Measurements from ENCODE around the gene KRT71. TPM values are rescaled to one million over a fixed set of nuclear protein-coding genes. Genes with fewer than 3 reads are reported as not detected.

KRT71 gene
- total RNA-seq, 2 experiments from 2014 or later = not detected

- no peak overlapping the region for H3K4me3 ChIP-seq (ENCODE audit: low read depth, low read length, poor library complexity, severe bottlenecking)
- TF ChIP-seq CTCF (conservative IDR thresholded peaks at IDR 0.05; ENCODE audit: low read length) (no peak), EZH2phosphoT487 (IDR thresholded peaks at IDR 0.05; ENCODE audit: borderline replicate concordance, low read depth, low read length) (no peak)
- H3K79me2 ChIP-seq (ENCODE audit: insufficient read depth, low read depth, low read length) = no peaks in the 10 kb centered on the region
- H3K4me1 ChIP-seq (ENCODE audit: insufficient read depth, low read length, poor library complexity, severe bottlenecking) = no peaks in the 10 kb centered on the region
- no peaks in the 10 kb centered on the region for H4K20me1 ChIP-seq (ENCODE audit: insufficient read depth, low read length)
- no TSS peak for BruUV-seq (replicated peaks)
- H3K9me3 ChIP-seq (ENCODE audit: low read length) = no peaks in the 10 kb centered on the region
- intact Hi-C loops (cut with micrococcal nuclease; ENCODE audit: unreplicated experiment) = no loop called here
- H3K27ac ChIP-seq (ENCODE audit: low read depth, low read length, poor library complexity, severe bottlenecking) = no peak overlapping the region
- ChIA-PET CTCF (ENCODE audit: unreplicated experiment) (no interaction called here), POLR2A (interaction anchor here (0.6 kb wide), 1 partner anchor 452 kb away, joined by 5 read pairs; no protein-coding TSS in a partner anchor)
- no peak overlapping the region for H2AFZ ChIP-seq (ENCODE audit: low read length)
- H3K4me2 ChIP-seq (ENCODE audit: low read length) = no peak overlapping the region
- no peaks in the 10 kb centered on the region for H3K9me2 ChIP-seq (ENCODE audit: insufficient read depth, low read length)
- no peak for DNase-seq (ENCODE audit: low spot score)
- no peaks in the 10 kb centered on the region for H3K36me3 ChIP-seq (ENCODE audit: insufficient read depth, low read length)
Observed at GRCh38 chr12:52546126-52546525, 6.8 kb downstream of the KRT71 start.

GRCh38 chr12:52543985-52544883 lies 8.7 kb downstream of the KRT71 start:
- Histone ChIP-seq H3K9me2 (ENCODE audit: insufficient read depth, low read length) (no peaks in the 10 kb centered on the region), H2AFZ (ENCODE audit: low read length) (no peak overlapping the region), H3K79me2 (ENCODE audit: insufficient read depth, low read depth, low read length) (no peaks in the 10 kb centered on the region), H4K20me1 (ENCODE audit: insufficient read depth, low read length) (no peaks in the 10 kb centered on the region), H3K4me1 (ENCODE audit: insufficient read depth, low read length, poor library complexity, severe bottlenecking) (no peaks in the 10 kb centered on the region), H3K36me3 (ENCODE audit: insufficient read depth, low read length) (no peaks in the 10 kb centered on the region), H3K27ac (ENCODE audit: low read depth, low read length, poor library complexity, severe bottlenecking) (no peak overlapping the region), H3K9me3 (ENCODE audit: low read length) (no peaks in the 10 kb centered on the region), H3K4me2 (ENCODE audit: low read length) (no peak overlapping the region), H3K4me3 (ENCODE audit: low read depth, low read length, poor library complexity, severe bottlenecking) (no peak overlapping the region)
- DNase-seq (ENCODE audit: low spot score) = no peak
- TF ChIP-seq EZH2phosphoT487 (IDR thresholded peaks at IDR 0.05; ENCODE audit: borderline replicate concordance, low read depth, low read length) (no peak), CTCF (conservative IDR thresholded peaks at IDR 0.05; ENCODE audit: low read length) (no peak)
- no TSS peak for BruUV-seq (replicated peaks)
- intact Hi-C loops (cut with micrococcal nuclease; ENCODE audit: unreplicated experiment) = no loop called here
- POLR2A ChIA-PET = interaction anchor here (0.5 to 0.8 kb wide), 2 partner anchors 11 to 40 kb away, joined by 3 to 4 read pairs; no protein-coding TSS in a partner anchor
- CTCF ChIA-PET (ENCODE audit: unreplicated experiment) = no interaction called here

GRCh38 chr12:52542785-52543318 lies 10.1 kb downstream of the KRT71 start:
- Histone ChIP-seq H3K9me3 (ENCODE audit: low read length) (no peaks in the 10 kb centered on the region), H3K4me2 (ENCODE audit: low read length) (no peak overlapping the region), H3K27ac (ENCODE audit: low read depth, low read length, poor library complexity, severe bottlenecking) (no peak overlapping the region), H3K4me1 (ENCODE audit: insufficient read depth, low read length, poor library complexity, severe bottlenecking) (no peaks in the 10 kb centered on the region), H3K79me2 (ENCODE audit: insufficient read depth, low read depth, low read length) (no peaks in the 10 kb centered on the region), H4K20me1 (ENCODE audit: insufficient read depth, low read length) (no peaks in the 10 kb centered on the region), H2AFZ (ENCODE audit: low read length) (no peak overlapping the region), H3K36me3 (ENCODE audit: insufficient read depth, low read length) (no peaks in the 10 kb centered on the region), H3K9me2 (ENCODE audit: insufficient read depth, low read length) (no peaks in the 10 kb centered on the region), H3K4me3 (ENCODE audit: low read depth, low read length, poor library complexity, severe bottlenecking) (no peak overlapping the region)
- CTCF ChIA-PET (ENCODE audit: unreplicated experiment) = no interaction called here
- TF ChIP-seq EZH2phosphoT487 (IDR thresholded peaks at IDR 0.05; ENCODE audit: borderline replicate concordance, low read depth, low read length) (no peak), CTCF (conservative IDR thresholded peaks at IDR 0.05; ENCODE audit: low read length) (no peak)
- intact Hi-C loops (cut with micrococcal nuclease; ENCODE audit: unreplicated experiment) = no loop called here
- BruUV-seq (replicated peaks) = no TSS peak
- DNase-seq (ENCODE audit: low spot score) = no peak
- POLR2A ChIA-PET = no interaction called here
